Measurements from ENCODE around the gene ACD. TPM values are rescaled to one million over a fixed set of nuclear protein-coding genes. Genes with fewer than 3 reads are reported as not detected.

ACD gene
- total and polyA plus RNA-seq, 2 of the 4 experiments (the other 2 are of a cell fraction), result 15.6 to 31.1 TPM

DNA sequence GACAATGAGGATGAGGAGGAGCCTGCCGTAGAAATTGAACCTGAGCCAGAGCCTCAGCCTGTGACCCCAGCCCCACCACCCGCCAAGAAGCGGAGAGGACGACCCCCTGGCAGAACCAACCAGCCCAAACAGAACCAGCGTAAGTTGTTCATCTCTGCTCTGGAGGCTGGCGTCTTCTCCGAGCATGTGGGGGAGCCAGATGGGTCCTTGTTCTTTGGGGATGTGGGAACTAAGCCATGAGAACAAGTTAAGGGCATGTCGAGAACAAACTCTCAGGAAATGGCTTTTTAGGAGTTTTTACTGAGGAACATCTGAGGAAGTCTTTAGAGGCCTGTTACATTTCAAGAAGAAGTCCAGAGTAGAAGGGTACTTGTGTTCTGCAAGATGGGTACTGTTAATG, 23.3 kb downstream of the ACD start:
- Histone ChIP-seq H3K9me1 (ENCODE audit: insufficient read depth, low read length) (no peaks in the 10 kb centered on the region; the same call in 1 of the 2 replicates), H3K4me2 (ENCODE audit: low read depth, low read length) (no peak overlapping the region), H2BK20ac (ENCODE audit: low read depth, low read length) (no peak overlapping the region), H3K18ac (ENCODE audit: low read depth, low read length) (no peak overlapping the region), H3K56ac (ENCODE audit: extremely low read depth, insufficient read depth, low read length) (no peak overlapping the region), H3K14ac (replicated peaks; ENCODE audit: low read depth, low read length) (no peak overlapping the region), H2AK5ac (ENCODE audit: low read depth, low read length) (no peak overlapping the region), H3K27me3 (ENCODE audit: control insufficient read depth, insufficient read depth, low read length) (no peaks in the 10 kb centered on the region), H3K79me1 (ENCODE audit: low read depth in 1 of 2, low read length in 2 of 2) (peaks cover 6 to 19% of the 10 kb centered on the region in 2 experiments; a peak in 3 of 4 replicates), H2AK9ac (replicated peaks; ENCODE audit: low read depth, low read length, poor library complexity) (no peak overlapping the region), H3K36me3 (ENCODE audit: control insufficient read depth, insufficient read depth, low read length) (peaks cover 28% of the 10 kb centered on the region), H3K4me1 (ENCODE audit: control insufficient read depth, insufficient read depth, low read length) (peaks cover 5% of the 10 kb centered on the region), H4K91ac (ENCODE audit: insufficient read depth, low read depth, low read length) (no peak overlapping the region), H3K9ac (ENCODE audit: low read depth, low read length) (no peak overlapping the region), H2AFZ (replicated peaks; ENCODE audit: low read length, poor library complexity) (no peak overlapping the region), H3K4me3 (ENCODE audit: insufficient read depth, low read depth, low read length) (no peak overlapping the region), H3K9me3 (ENCODE audit: control insufficient read depth, insufficient read depth, low read length) (no peaks in the 10 kb centered on the region), H3K4ac (ENCODE audit: low read depth, low read length) (no peak overlapping the region), H4K20me1 (ENCODE audit: insufficient read depth, low read length) (peaks cover 5% of the 10 kb centered on the region), H2BK120ac (ENCODE audit: low read depth, low read length) (no peak overlapping the region), H4K8ac (ENCODE audit: low read depth in 2 of 2, low read length in 2 of 2) (no peak overlapping the region), H2BK15ac (ENCODE audit: low read depth, low read length) (no peak overlapping the region), H4K5ac (ENCODE audit: low read depth, low read length) (no peak overlapping the region), H3K23ac (ENCODE audit: low read depth, low read length) (no peak overlapping the region), H2BK5ac (ENCODE audit: low read depth, low read length, poor library complexity, severe bottlenecking) (no peak overlapping the region), H3K27ac (ENCODE audit: insufficient read depth, low read length) (no peak overlapping the region)
- BruUV-seq (replicated peaks), result no TSS peak
- ChIA-PET POLR2A (ENCODE audit: unreplicated experiment) (no interaction called here), CTCF (no interaction called here)
- in situ Hi-C loops (cut with MboI; ENCODE audit: low sequenced_read_pairs) (no loop called here), intact Hi-C loops (cut with micrococcal nuclease) (no loop called here), dilution Hi-C loops (cut with HindIII; ENCODE audit: low sequenced_read_pairs, unreplicated experiment) (no loop called here)
- no peak for DNase-seq
- no peak for TF ChIP-seq POLR2A (IDR thresholded peaks at IDR 0.05; ENCODE audit: low read depth, low read length)
- TF ChIP-seq, protein P1, sequence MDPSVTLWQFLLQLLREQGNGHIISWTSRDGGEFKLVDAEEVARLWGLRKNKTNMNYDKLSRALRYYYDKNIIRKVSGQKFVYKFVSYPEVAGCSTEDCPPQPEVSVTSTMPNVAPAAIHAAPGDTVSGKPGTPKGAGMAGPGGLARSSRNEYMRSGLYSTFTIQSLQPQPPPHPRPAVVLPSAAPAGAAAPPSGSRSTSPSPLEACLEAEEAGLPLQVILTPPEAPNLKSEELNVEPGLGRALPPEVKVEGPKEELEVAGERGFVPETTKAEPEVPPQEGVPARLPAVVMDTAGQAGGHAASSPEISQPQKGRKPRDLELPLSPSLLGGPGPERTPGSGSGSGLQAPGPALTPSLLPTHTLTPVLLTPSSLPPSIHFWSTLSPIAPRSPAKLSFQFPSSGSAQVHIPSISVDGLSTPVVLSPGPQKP (IDR thresholded peaks at IDR 0.05; ENCODE audit: borderline replicate concordance, low read depth, low read length), result no peak
- no peak for TF ChIP-seq MAZ (IDR thresholded peaks at IDR 0.05; ENCODE audit: borderline replicate concordance, low read depth, low read length)
- WGBS, 2 experiments (ENCODE audit: extremely low coverage in 2 of 2, insufficient read length in 1 of 2), result 94% methylated on average over 2 of the region's 8 CpGs; no CpG with 5 or more reads in 1 of the 2 experiments
- ATAC-seq (ENCODE audit: low read depth), result no peak

Data from IMR-90 (cell line).